ENCODE measurements around the gene PRKCB. TPM values are rescaled to one million over a fixed set of nuclear protein-coding genes. Genes with fewer than 3 reads are reported as not detected.

PRKCB gene
- total RNA-seq, 1 experiment from 2014 or later: not detected

DNA sequence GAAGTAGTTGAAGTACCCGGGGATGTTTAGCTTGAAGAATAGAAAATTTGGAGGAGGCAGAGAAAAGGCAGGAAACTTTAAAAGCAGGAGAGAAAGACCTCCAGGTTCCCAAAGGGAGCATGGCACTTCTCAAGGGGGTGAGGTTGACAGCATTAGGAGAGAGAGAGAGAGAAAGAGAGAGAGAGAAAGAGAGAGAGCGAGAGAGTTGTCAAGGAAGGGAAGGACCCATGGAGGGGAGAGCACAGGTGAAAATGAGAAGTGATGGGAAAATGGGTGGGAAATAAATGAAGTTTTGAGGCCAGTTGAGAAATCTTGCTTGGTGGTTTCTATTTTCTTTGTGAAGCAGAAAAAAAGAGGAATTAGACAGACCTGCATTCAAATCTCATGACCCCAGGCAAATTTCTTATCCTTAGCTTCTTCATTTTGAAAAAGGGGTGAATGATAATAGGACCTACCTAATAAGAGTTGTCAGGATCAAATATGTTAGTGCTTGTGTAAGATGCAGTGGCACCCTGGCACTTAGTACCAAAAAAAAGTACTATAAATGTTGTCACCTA is 24.0 kb downstream of the PRKCB start:
- CTCF ChIA-PET: interaction anchor here (0.6 to 1.9 kb wide), 5 partner anchors 25 to 426 kb away, joined by 3 to 5 read pairs (median 3); no protein-coding TSS in a partner anchor
- no peak for DNase-seq (ENCODE audit: unreplicated experiment)
- Mint-ChIP-seq H3K36me3 (ENCODE audit: insufficient read depth, unreplicated experiment) (no peaks in the 10 kb centered on the region), H3K4me3 (ENCODE audit: unreplicated experiment) (no peak overlapping the region), H3K27ac (ENCODE audit: low read depth, unreplicated experiment) (no peak overlapping the region), H3K4me1 (ENCODE audit: insufficient read depth, unreplicated experiment) (no peaks in the 10 kb centered on the region), H3K27me3 (ENCODE audit: insufficient read depth, unreplicated experiment) (peaks cover 26% of the 10 kb centered on the region), H3K9me3 (ENCODE audit: unreplicated experiment) (no peaks in the 10 kb centered on the region)
- intact Hi-C loops (cut with micrococcal nuclease): no loop called here
- POLR2A ChIA-PET: interaction anchor here (1.0 kb wide), 1 partner anchor 17 kb away, joined by 3 read pairs; no protein-coding TSS in a partner anchor
- no TSS peak for BruUV-seq (replicated peaks)
- TF ChIP-seq, protein P1, sequence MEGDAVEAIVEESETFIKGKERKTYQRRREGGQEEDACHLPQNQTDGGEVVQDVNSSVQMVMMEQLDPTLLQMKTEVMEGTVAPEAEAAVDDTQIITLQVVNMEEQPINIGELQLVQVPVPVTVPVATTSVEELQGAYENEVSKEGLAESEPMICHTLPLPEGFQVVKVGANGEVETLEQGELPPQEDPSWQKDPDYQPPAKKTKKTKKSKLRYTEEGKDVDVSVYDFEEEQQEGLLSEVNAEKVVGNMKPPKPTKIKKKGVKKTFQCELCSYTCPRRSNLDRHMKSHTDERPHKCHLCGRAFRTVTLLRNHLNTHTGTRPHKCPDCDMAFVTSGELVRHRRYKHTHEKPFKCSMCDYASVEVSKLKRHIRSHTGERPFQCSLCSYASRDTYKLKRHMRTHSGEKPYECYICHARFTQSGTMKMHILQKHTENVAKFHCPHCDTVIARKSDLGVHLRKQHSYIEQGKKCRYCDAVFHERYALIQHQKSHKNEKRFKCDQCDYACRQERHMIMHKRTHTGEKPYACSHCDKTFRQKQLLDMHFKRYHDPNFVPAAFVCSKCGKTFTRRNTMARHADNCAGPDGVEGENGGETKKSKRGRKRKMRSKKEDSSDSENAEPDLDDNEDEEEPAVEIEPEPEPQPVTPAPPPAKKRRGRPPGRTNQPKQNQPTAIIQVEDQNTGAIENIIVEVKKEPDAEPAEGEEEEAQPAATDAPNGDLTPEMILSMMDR (IDR thresholded peaks at IDR 0.05; ENCODE audit: unreplicated experiment): no peak

DNA sequence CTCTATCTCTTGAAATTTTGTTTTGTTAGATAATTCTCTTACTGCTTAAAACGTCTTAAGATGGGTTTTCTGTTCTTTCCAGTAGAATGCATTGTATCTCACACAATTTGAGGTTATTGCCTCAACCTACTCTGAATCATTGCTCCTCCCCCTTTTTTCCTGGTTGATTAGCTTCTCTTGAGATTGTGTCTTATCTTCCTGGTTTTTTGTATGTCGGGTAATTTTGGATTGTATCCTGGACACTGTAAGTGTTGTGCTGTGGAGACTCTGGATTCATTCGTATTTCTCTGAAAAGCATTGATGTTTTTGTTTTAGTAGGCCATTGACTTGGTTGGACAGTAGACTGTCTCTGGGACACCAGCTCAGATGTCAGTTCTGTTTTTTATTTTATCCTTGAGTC is 26.1 kb downstream of the PRKCB start:
- H3K27ac Mint-ChIP-seq (ENCODE audit: low read depth, unreplicated experiment): no peak overlapping the region
- ChIA-PET POLR2A (interaction anchor here (0.7 kb wide), 1 partner anchor 13 kb away, joined by 4 read pairs; no protein-coding TSS in a partner anchor), CTCF (interaction anchor here (0.8 to 1.2 kb wide), 2 partner anchors 60 to 180 kb away, joined by 3 to 5 read pairs; no protein-coding TSS in a partner anchor)
- intact Hi-C loops (cut with micrococcal nuclease): no loop called here
- H3K4me3 Mint-ChIP-seq (ENCODE audit: unreplicated experiment): no peak overlapping the region
- peaks cover 31% of the 10 kb centered on the region for H3K27me3 Mint-ChIP-seq (ENCODE audit: insufficient read depth, unreplicated experiment)
- no peaks in the 10 kb centered on the region for H3K36me3 Mint-ChIP-seq (ENCODE audit: insufficient read depth, unreplicated experiment)
- no peaks in the 10 kb centered on the region for H3K9me3 Mint-ChIP-seq (ENCODE audit: unreplicated experiment)
- no peak for DNase-seq (ENCODE audit: unreplicated experiment)
- BruUV-seq (replicated peaks): no TSS peak
- TF ChIP-seq, protein P1 (IDR thresholded peaks at IDR 0.05; ENCODE audit: unreplicated experiment): no peak
- H3K4me1 Mint-ChIP-seq (ENCODE audit: insufficient read depth, unreplicated experiment): no peaks in the 10 kb centered on the region

DNA sequence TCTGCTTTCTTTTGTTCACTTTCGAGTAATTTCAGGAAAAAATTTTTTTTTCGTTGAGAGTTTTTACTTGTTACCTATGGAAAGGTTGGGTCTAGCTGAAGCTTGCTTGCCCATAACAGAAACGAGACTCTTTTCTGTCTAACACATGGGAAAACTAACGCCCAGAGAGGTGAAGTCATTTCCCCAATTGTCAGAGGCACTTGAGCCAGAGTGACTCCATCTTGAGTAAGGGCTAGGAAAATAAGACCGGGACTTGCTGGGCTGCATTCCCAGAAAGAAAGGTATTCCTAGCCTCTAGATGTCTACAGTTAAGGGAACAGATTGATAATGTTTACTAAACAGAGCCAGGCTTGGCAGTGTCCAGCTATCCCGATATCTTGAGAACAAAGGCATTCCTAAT is 26.8 kb downstream of the PRKCB start:
- no peak overlapping the region for H3K27ac Mint-ChIP-seq (ENCODE audit: low read depth, unreplicated experiment)

More for the DNA sequence above, 26.8 kb downstream of the PRKCB start:
- H3K27me3 Mint-ChIP-seq (ENCODE audit: insufficient read depth, unreplicated experiment): peaks cover 38% of the 10 kb centered on the region
- no peaks in the 10 kb centered on the region for H3K4me1 Mint-ChIP-seq (ENCODE audit: insufficient read depth, unreplicated experiment)
- POLR2A ChIA-PET: no interaction called here
- BruUV-seq (replicated peaks): no TSS peak
- CTCF ChIA-PET: interaction anchor here (1.2 kb wide), 1 partner anchor 61 kb away, joined by 5 read pairs; no protein-coding TSS in a partner anchor
- no peaks in the 10 kb centered on the region for H3K9me3 Mint-ChIP-seq (ENCODE audit: unreplicated experiment)
- no peak for DNase-seq (ENCODE audit: unreplicated experiment)
- no peaks in the 10 kb centered on the region for H3K36me3 Mint-ChIP-seq (ENCODE audit: insufficient read depth, unreplicated experiment)
- intact Hi-C loops (cut with micrococcal nuclease): no loop called here
- H3K4me3 Mint-ChIP-seq (ENCODE audit: unreplicated experiment): no peak overlapping the region
- TF ChIP-seq, protein P1 (IDR thresholded peaks at IDR 0.05; ENCODE audit: unreplicated experiment): no peak
